HG02623 (cell line): ENCODE data around the gene UBL4A.

Source experiments
- ATAC-seq: cut with Tn5 transposase; IDR thresholded peaks from one replicate; pipeline ENCODE4 v1.9.1; 2021; ENCODE audit warnings: moderate library complexity; ENCODE audit not compliant: unreplicated experiment

Gene UBL4A

DNA sequence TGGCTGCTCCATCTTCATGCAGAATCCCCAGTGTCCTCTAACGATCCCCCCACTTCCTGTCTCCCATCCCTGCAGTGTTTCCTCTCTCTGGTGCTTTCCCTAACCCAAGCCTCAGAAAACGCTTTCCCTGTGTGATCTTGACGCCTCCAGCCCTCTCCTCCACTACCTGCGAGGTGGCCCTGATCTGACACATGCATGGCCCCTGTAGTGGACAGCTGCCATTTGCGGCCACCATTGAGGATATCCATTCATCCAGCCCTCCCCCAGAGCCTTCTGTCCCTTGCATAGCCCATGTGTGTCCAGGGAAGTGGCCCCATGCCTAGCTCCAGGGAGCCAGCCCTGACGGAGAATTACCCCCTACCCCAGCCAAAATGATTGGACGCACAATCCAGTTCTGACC is 3.1 kb downstream of the UBL4A start:
- ATAC-seq = no peak

DNA sequence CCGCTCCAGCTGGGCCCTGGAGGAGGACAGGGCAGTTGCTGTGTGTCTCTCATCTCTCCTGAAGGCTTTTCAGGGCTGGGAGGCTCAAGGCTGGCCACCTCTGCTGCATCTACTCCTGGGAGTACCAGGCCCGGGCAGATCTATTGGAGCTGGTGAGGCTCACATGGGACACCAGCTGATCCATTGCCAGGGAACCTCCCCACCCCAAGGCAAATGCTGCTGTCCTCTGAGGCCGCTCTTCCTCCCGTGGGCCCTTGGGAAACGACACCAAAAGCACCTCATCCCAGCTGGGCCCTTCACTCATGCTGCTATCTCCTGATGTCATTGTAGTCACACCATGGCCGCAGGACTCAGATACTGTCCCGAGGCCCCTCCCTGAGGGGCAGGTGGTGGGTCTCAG is 3.6 kb downstream of the UBL4A start:
- ATAC-seq = no peak

DNA sequence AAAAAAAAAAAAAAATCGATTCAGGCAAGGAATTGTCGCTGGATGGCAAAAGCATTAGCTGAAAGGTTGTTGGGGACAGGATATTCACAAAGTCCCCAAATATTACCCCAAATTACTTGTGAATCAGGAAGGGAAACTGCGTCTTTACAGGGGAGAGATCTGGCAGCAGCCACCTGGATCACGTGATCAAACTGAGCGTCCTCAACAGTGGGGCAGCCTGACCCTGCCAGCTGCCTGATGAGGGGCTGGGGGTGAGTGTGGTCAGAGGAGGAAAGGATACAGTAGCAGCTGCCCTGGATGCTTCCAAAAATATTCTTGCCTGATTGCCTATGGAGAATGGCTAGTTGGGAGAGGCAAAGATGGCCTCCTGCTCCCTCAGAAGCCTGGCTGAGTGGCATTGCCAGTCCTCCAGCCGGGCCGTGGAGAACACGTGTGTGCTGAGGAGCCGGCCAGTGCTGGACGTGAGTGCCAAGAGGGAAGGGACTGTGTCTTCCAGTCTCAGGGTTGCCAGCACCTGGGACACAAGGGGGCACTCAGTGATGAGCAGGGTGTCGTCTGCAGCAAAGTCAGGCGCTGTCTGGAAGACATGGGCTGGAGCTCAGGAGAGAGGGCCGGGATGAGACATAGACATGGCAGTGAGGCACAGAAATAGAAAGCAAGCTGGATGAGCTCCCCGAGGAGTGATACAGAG is 4.4 kb downstream of the UBL4A start:
- no peak for ATAC-seq

DNA sequence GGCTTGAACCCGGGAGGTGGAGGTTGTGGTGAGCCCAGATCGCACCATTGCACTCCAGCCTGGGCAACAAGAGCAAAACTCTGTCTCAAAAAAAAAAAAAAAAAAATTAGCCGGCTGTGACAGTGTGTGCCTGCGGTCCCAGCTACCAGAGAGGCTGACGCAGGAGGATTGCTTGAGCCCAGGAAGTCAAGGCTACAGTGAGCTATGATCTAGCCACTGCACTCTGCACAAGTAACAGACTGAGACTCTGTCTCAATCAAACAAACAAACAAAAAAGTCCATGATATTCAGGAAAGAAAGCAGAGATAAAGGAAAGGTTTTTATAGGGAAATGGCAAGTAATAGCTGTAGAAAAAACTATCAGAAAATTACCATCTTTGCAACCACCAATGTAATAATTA is 5.2 kb downstream of the UBL4A start:
- ATAC-seq = no peak

DNA sequence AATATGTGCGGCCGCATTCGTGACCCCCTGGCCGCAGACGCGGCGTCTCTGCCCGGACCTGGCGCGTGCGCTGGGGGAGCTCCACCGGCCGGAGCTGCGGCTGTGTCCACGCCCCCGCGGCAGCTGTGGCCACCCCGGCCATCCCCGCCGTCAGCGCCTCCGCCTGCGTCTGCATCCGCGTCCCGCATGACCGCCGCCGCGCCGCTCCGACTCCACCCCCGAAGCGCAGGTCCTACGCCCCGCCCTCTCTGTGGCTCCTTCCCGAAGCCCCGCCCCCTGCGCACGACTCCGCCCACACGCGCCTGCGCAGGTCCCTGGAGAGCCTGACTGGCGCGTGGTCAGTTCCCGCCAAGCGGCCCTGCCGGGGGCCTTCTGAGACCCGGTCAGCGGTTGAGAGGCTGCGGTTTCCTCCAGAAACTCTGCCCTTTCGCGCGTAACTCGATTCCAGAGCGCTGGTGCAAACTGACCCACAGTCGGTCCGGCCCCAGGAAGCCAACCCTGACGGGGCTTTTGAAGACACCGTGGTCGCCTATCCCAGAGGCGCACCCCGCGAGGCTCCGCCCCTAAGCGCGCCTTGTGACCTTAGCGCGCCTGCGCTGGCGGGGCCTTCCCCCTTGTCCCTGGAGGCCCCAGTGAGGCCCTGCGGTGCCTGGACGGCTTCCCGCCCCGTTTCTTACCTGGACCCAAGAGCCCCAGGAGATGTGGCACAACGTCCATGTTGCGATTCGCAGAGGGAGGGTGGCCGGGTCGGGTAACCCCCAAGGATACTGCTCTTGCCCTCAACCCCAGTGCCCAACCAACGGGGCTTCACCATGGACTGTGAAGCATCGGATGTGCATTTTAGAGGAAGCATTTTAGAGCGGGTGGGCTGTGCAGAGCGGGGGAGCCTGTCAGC is 7.4 kb downstream of the UBL4A start, which contains the start of gene LAGE3:
Gene LAGE3 (minus strand): TSS at position 554 of the 895 bp plus-strand sequence. CDS start 366 bp downstream, at position 188.
- ATAC-seq = peak; percentile 89

DNA sequence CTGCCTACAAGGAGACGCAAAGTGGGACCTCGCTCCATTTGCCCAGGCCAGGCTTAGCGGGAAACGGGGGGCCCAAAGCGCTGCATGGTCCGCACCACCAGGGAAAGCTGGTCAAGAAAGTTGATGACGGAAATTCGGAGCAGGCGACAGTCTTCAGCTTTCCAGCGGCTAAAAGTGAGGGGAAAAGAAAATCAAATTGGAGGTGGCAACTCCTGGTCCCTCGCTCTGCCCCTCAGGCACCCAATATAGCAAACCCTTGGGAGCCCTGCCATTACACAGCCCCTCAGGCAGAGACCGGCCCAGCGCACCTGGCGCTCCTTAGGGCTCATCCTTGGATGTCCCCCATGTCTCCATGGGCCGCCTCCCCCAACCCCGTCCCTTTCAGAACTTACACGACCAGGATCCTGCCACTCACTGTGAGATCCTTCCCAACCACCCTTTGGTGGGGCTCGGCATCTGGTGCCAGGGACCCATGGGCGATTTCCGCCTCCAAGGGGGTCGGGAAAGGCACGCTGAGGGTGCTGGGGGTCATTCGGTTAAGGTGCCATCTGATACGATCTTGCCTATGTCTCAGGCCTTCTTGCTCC is 8.4 kb downstream of the UBL4A start:
- ATAC-seq = no peak

DNA sequence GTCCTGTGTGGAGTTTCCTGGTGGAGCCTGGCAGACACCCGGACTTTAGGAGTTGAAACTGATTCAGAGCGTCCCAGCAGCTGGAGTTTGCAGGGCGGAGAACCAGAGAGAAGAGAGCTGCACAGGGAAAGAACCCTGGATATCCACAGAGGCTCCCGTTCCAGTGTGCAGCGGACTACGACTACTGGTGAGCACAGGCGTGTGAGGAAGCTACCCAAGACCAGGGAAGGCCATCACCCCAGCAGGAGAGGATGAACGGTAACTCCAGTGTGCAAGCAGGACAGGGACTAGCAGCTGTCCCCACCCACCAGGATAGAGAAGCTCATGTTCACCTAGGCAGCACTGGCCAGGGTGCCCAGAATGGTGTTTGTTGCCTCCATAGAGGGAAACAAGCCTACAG is 9.6 kb downstream of the UBL4A start:
- ATAC-seq = no peak

DNA sequence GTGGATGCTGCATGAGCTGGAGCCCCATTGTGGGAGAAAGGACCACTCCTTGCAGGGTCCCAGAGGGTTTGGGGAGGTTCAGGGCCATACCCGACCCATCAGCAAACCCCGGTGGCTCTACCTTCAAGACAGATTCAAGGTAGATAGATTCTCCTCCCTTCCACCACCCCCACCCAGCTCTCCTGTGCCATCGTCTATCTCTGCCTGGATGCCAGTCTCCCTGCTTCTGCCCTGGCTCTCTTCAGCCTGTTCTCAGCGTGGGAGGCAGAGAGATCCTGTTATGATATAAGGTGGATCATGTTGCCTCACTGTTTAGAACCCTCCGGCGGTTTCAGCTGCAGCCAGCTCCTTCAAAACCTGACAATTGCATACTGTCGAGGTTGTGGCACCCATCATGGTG is 12.7 kb downstream of the UBL4A start:
- no peak for ATAC-seq

DNA sequence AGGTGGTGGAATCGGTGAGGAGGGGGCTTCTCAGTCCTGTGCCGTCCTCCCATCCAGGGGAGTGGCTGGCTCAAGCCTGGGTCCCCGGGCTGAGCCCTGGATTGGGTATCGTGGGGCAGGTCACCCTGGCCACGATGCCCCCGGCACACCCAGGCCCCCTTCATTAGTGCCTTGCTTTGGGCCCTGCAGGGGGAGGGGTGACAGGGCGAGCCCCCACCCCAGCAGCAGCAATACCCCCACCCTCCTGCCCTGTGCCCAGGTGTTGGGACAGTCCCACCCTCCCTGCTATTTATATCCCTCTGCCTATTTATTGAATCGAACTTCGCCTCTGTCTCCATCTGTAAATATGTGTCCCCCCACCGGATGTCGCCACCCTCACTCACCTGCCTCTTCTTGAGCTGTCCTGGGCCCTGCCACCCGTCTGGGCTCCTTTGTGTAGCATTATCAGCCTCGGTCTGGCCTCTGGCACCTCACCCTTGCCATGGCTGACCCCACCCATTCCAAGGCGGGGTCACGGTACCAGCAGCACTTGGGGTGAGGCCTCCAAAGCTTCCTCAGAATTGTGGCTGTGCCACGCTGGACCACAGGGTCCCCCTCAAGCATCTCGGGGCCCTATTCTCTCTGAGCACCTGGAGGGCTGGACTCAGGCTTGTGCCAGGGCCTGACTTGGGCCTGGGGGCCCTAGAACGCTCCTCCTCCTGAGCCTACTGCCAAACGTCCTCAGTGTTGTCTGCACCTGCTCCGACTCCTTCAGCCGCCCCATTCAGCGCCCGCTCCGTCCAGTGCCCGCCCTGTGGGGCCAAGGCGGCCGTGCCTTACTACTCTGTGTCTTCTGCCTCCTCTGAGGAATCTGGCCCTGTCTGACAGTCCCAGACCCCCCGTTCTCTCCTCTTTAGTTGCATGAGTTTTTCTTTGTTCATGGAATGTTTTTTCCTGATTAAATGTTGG is 13.5 kb downstream of the UBL4A start:
- no peak for ATAC-seq

DNA sequence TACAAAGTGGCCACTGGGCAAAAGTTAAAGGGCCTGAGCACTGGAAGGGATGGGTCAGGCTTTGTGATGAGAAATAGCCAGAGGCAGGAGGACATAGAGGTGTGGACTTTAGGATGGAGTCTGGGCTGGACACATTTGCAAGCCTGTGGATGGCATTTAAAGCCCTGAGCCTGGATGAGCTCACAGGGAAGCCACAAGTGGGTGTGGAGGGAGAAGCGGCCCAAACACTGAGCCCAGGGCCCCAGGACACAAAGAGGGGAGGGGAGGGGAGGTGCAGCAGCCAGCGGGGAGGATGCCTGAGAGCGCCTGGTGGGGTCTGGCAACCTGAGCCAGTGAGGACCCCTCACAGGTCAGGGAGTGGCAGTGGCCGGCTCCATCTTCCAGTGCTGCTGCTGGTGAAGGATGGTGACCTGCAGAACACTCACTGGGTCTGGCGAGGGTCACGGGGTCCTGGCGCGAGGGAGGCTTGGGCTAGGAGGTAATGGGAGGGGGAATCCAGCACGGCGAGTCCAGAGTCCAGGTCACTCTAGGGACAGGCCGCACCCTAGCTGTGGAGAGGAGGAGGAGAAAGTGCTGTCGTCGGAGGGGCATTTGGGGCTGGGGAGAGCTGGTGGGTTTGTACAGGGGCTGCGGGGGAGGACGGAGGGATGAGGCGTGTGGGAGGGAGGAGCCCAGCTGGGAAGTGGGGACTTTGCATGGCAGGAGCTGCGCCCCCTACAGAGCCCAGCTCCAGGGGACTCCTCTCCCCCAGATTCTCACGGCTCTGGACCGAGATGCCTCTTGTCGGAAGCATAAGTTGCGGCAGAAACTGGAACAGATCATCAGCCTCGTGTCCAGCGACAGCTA is 14.4 kb downstream of the UBL4A start:
- ATAC-seq = no peak

DNA sequence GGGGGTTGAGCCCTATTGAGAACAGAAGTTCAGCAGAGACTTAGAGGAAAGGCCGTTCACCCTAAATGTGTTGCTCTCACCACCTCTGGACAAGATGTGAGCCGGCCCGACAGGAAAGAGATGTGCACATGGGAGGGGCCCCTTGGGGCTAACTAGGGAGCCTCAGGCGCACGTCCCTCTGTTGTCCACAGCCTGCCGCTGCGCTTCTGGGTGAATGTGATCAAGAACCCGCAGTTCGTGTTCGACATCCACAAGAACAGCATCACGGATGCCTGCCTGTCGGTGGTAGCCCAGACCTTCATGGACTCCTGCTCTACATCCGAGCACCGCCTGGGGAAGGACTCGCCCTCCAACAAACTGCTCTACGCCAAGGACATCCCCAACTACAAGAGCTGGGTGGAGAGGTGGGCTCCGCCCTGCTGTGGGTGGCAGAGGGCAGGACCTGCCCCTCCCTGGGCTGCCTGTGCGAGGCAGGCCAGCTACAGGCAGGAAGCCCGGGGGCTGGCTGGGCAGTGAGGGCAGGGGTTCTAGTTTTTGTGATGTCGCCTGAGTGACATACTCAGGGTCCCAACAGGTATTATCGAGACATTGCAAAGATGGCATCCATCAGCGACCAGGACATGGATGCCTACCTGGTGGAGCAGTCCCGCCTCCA is 15.4 kb downstream of the UBL4A start:
- ATAC-seq = no peak

DNA sequence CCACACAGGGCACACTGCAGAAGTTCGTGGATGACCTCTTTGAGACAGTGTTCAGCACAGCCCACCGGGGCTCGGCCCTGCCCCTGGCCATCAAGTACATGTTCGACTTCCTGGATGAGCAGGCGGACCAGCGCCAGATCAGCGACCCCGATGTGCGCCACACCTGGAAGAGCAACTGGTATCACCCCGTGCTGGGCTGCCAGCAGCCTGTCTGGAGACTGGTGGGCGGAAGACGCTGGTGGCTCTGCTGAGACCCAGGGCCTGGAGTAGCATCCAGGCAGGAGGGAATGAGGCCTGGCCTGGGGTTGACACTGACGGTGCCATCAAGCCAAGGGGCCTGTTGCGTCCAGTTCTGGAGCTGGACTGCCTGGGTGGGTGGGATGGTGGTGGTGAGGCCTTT is 16.0 kb downstream of the UBL4A start:
- ATAC-seq = no peak

DNA sequence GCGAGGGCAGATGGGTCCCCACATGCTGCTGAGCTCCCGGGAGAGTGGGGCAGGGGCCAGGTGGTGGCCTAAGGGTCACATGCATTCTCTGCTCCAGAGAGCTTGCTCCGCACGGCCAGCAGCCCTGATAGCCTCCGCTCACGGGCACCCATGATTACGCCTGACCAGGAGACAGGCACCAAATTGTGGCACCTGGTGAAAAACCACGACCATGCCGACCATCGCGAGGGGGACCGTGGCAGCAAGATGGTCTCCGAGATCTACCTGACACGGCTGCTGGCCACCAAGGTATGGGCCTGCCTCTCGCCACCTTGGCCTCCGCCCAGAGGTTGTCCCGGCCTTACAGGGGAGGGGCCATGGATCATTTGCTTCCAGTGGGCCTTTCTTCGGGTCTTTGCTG is 16.5 kb downstream of the UBL4A start:
- ATAC-seq = no peak

DNA sequence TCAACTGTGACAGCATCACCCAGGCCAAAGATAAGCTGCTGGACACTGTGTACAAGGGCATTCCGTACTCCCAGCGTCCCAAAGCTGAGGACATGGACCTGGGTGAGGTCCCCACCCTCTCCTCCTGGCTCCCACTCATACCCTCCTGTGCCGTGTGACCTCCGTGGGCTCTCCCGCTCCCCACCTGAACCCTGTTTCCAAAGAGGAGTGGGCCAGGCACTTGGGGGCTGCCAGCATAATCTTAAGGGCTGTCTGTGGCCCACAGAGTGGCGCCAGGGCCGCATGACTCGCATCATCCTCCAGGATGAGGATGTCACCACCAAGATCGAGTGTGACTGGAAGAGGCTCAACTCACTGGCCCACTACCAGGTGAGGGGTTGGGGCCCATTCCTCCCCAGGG is 17.3 kb downstream of the UBL4A start:
- ATAC-seq = no peak

DNA sequence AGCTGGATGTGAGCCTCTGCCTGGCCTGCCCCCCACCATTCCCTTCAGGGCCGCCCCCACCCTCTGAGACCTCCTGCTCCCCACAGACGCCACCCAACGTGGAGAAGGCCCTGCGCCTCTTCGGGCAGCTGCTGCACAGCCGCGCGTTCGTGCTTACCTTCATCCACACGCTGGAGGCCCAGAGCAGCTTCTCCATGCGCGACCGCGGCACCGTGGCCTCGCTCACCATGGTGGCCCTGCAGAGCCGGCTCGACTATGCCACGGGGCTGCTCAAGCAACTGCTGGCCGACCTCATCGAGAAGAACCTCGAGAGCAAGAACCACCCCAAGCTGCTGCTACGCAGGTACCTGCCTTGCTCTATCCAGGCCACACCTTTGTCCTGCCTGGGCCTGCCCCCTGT is 18.2 kb downstream of the UBL4A start:
- no peak for ATAC-seq

DNA sequence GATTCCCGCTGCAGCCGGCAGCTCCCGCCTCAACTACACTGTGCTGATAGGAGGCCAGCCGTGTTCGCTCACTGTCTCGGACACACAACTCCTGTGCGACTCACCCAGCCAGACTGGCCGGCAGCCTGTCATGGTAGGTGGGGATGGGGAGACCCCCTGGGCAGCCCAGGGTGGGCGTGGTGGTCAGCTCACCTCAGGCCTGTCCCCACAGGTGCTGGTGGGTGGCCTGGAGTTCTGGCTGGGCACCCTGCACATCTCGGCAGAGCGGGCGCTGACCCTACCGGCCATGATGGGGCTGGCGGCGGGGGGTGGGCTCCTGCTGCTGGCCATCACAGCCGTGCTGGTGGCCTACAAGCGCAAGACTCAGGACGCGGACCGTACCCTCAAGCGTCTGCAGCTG is 18.9 kb downstream of the UBL4A start:
- ATAC-seq = no peak

DNA sequence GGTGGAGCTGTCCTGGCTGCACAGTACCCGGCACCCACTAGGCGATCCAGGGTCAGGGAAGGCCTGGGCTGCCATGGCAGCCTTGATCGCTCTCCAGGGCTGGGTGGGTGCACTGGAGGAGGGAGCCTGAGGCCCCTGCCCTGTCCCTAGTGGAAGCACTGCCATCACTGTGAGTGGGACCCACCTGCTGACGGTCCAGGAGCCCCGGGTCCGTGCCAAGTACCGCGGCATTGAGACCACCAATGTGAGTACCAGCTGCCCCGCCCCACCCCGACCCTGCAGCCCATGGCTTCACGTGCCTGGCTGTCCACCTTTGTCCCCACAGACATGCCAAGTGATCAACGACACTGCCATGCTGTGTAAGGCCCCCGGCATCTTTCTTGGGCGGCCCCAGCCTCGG is 19.5 kb downstream of the UBL4A start:
- ATAC-seq = no peak

DNA sequence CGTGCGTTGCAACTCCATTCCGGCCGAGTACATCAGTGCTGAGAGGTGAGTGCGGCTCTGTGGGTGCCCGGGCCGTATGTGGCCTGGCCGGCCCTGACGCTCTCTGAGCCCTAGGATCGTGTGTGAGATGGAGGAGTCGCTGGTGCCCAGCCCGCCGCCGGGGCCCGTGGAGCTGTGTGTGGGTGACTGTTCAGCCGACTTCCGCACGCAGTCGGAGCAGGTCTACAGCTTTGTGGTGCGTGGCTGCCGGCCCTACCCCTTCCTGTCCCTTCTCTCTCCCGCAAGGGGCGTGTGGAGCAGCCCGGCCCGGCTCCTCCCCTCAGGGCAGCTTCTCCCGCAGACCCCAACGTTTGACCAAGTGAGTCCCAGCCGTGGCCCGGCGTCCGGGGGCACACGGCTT is 20.4 kb downstream of the UBL4A start:
- ATAC-seq = no peak

DNA sequence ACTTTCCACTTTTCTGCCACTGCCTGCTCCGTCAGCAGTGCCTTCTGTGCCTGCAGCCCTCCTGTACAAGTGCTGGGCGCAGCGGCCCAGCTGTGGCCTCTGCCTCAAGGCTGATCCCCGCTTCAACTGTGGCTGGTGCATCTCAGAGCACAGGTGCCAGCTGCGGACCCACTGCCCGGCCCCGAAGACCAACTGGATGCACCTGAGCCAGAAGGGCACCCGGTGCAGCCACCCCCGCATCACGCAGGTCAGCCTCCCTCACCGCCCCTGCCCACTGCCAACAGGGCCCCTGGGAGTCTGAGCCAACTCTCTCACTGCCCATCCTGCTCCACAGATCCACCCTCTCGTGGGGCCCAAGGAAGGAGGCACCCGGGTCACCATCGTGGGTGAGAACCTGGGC is 20.8 kb downstream of the UBL4A start:
- ATAC-seq = no peak
